H1 (cell line): Measurements from ENCODE around the gene SYNJ2. TPM values are rescaled to one million over a fixed set of nuclear protein-coding genes. Genes with fewer than 3 reads are reported as not detected.

Experiments used
- CTCF ChIA-PET: fragments of 300-600 bp; sonication (Branson Sonifier 250); formaldehyde crosslinking; loops from one replicate; lab custom pipeline; 2021; ENCODE audit not compliant: partially characterized antibody; lab: Charles Lee
- POLR2A ChIA-PET: fragments of 300-600 bp; sonication (Branson Sonifier 250); formaldehyde crosslinking; loops from one replicate; lab custom pipeline; 2021; ENCODE audit warnings: inconsistent platforms; ENCODE audit not compliant: partially characterized antibody; lab: Charles Lee
- DNase-seq, 2 experiments: peaks; one replicate each; pipeline versions ENCODE4 v3.0.0 to v3.0.0-alpha.2; 2010 to 2022; ENCODE audit warnings: low spot score in 2 of 2, low read depth in 1 of 2, mixed read lengths in 1 of 2
- FAIRE-seq: peaks from 2 replicates; lab custom pipeline; 2011; peaks lifted over from hg19 to GRCh38; lab: Jason Lieb, UNC
- H2AFZ ChIP-seq: 2 replicates; pipeline ENCODE4 v1.8.1; 2012; ENCODE audit warnings: low read length, inconsistent platforms
- H2AK5ac ChIP-seq: 2 replicates; pipeline ENCODE4 v1.6.1; 2013; ENCODE audit warnings: low read depth, low read length
- H2BK120ac ChIP-seq: replicated peaks from 2 replicates; pipeline ENCODE3; 2013; ENCODE audit warnings: low read depth, low read length, inconsistent platforms
- H2BK12ac ChIP-seq: 2 replicates; pipeline ENCODE4 v1.6.1; 2013; ENCODE audit warnings: low read depth, low read length
- H2BK15ac ChIP-seq: 2 replicates; pipeline ENCODE4 v1.6.1; 2013; ENCODE audit warnings: low read length
- H2BK20ac ChIP-seq: 2 replicates; pipeline ENCODE4 v1.6.1; 2013; ENCODE audit warnings: low read length
- H2BK5ac ChIP-seq: 2 replicates; pipeline ENCODE4 v1.6.1; 2013; ENCODE audit warnings: low read depth, low read length
- H3K14ac ChIP-seq: 2 replicates; pipeline ENCODE4 v1.6.1; 2013; ENCODE audit warnings: inconsistent platforms; ENCODE audit not compliant: insufficient read length
- H3K18ac ChIP-seq: 2 replicates; pipeline ENCODE4 v1.6.1; 2013; ENCODE audit warnings: low read length; ENCODE audit errors: extremely low read depth
- H3K23ac ChIP-seq: 2 replicates; pipeline ENCODE4 v1.6.1; 2013; ENCODE audit warnings: inconsistent platforms; ENCODE audit not compliant: insufficient read length
- H3K23me2 ChIP-seq: 2 replicates; pipeline ENCODE4 v1.6.1; 2013; ENCODE audit warnings: low read depth, low read length
- H3K27ac ChIP-seq: 2 replicates; pipeline ENCODE4 v1.6.1; 2011; ENCODE audit warnings: low read depth, low read length, inconsistent platforms
- H3K27me3 ChIP-seq, 4 experiments: replicated peaks in 1 of 4; 1 replicate in 1 of 4; 2 replicates in 3 of 4; pipeline versions ENCODE4 v1.6.1 to v1.8.1; 2011 to 2013; ENCODE audit warnings: low read length in 3 of 4, mild to moderate bottlenecking in 3 of 4, inconsistent platforms in 2 of 4, mixed read lengths in 2 of 4, moderate library complexity in 1 of 4; ENCODE audit not compliant: control insufficient read depth in 3 of 4, insufficient read depth in 3 of 4; ENCODE audit errors: extremely low read depth in 1 of 4
- H3K36me3 ChIP-seq, 4 experiments: 2 replicates each; pipeline versions ENCODE4 v1.6.1 to v1.8.1; 2011 to 2013; ENCODE audit warnings: mild to moderate bottlenecking in 4 of 4, low read length in 3 of 4, moderate library complexity in 2 of 4, control low read depth in 1 of 4, inconsistent platforms in 1 of 4; ENCODE audit not compliant: insufficient read depth in 4 of 4, control insufficient read depth in 2 of 4
- H3K4ac ChIP-seq: replicated peaks from 2 replicates; pipeline ENCODE3; 2013; ENCODE audit warnings: low read length, low read depth, mixed read lengths, inconsistent platforms; ENCODE audit not compliant: insufficient read length
- H3K4me1 ChIP-seq, 4 experiments: replicated peaks in 1 of 4; 1 replicate in 1 of 4; 2 replicates in 3 of 4; pipeline versions ENCODE4 v1.6.1 to v1.8.1; 2011 to 2013; ENCODE audit warnings: low read length in 3 of 4, inconsistent platforms in 2 of 4, mixed read lengths in 1 of 4; ENCODE audit not compliant: insufficient read depth in 4 of 4, control insufficient read depth in 3 of 4
- H3K4me2 ChIP-seq, 2 experiments: 2 replicates each; pipeline versions ENCODE4 v1.6.1 to v1.8.1; 2011 to 2013; ENCODE audit warnings: low read depth in 2 of 2, low read length in 2 of 2, control low read depth in 1 of 2, inconsistent platforms in 1 of 2, mild to moderate bottlenecking in 1 of 2; ENCODE audit not compliant: insufficient read depth in 1 of 2
- H3K4me3 ChIP-seq, 4 experiments: fragments of 200-600, 300-600 bp in 1 of 4; sonication (generic), shearing (Covaris generic), sonication (Bioruptor Twin) in 1 of 4; 2 replicates each; pipeline versions ENCODE4 v1.5.1 to v1.8.1; 2011 to 2016; ENCODE audit warnings: low read length in 4 of 4, low read depth in 3 of 4, control low read depth in 2 of 4, inconsistent platforms in 2 of 4, mild to moderate bottlenecking in 2 of 4, mixed read lengths in 1 of 4, moderate library complexity in 1 of 4; ENCODE audit not compliant: insufficient read depth in 2 of 4; ENCODE audit errors: extremely low read depth in 1 of 4
- H3K56ac ChIP-seq: replicated peaks from 2 replicates; pipeline ENCODE3; 2013; ENCODE audit warnings: low read depth, mild to moderate bottlenecking, mixed read lengths, low read length, inconsistent platforms; ENCODE audit not compliant: insufficient read length
- H3K79me1 ChIP-seq: 2 replicates; pipeline ENCODE4 v1.6.1; 2013; ENCODE audit warnings: low read depth, low read length, control low read depth
- H3K79me2 ChIP-seq, 2 experiments: 2 replicates each; pipeline versions ENCODE4 v1.6.1 to v1.8.1; 2012 to 2013; ENCODE audit warnings: low read length in 2 of 2, mild to moderate bottlenecking in 2 of 2, inconsistent platforms in 1 of 2; ENCODE audit not compliant: insufficient read depth in 2 of 2, control insufficient read depth in 1 of 2
- H3K9ac ChIP-seq, 4 experiments: replicated peaks in 1 of 4; 1 replicate in 1 of 4; 2 replicates in 3 of 4; pipeline versions ENCODE4 v1.6.1 to v1.8.1; 2011 to 2013; ENCODE audit warnings: low read depth in 3 of 4, low read length in 3 of 4, control low read depth in 2 of 4, mild to moderate bottlenecking in 2 of 4, moderate library complexity in 2 of 4, inconsistent platforms in 1 of 4; ENCODE audit errors: extremely low read depth in 1 of 4
- H3K9me3 ChIP-seq, 2 experiments: 2 replicates each; pipeline versions ENCODE4 v1.6.1 to v1.8.1; 2012 to 2013; ENCODE audit warnings: mild to moderate bottlenecking in 2 of 2, moderate library complexity in 2 of 2, control low read depth in 1 of 2, inconsistent platforms in 1 of 2, low read depth in 1 of 2, low read length in 1 of 2, mixed read lengths in 1 of 2; ENCODE audit not compliant: insufficient read depth in 2 of 2
- H4K20me1 ChIP-seq, 2 experiments: replicated peaks in 1 of 2; 2 replicates each; pipeline versions ENCODE3 to v1.8.1; 2011 to 2013; ENCODE audit warnings: inconsistent platforms in 2 of 2, low read length in 2 of 2, mild to moderate bottlenecking in 1 of 2; ENCODE audit not compliant: insufficient read depth in 2 of 2, control insufficient read depth in 1 of 2
- H4K5ac ChIP-seq: 2 replicates; pipeline ENCODE4 v1.6.1; 2013; ENCODE audit warnings: low read length, low read depth, mixed read lengths, inconsistent platforms; ENCODE audit not compliant: insufficient read length
- H4K8ac ChIP-seq: 2 replicates; pipeline ENCODE4 v1.8.0; 2013; ENCODE audit warnings: mild to moderate bottlenecking, moderate library complexity, low read length, inconsistent platforms; ENCODE audit not compliant: insufficient read depth; ENCODE audit errors: extremely low read depth
- H4K91ac ChIP-seq: replicated peaks from 2 replicates; pipeline ENCODE3; 2013; ENCODE audit warnings: low read length, mixed read lengths, inconsistent platforms; ENCODE audit not compliant: insufficient read length
- CEBPB ChIP-seq: IDR thresholded peaks from 2 replicates; pipeline ENCODE4 v1.6.1; 2012; ENCODE audit warnings: low read depth, low read length
- CHD2 ChIP-seq: IDR thresholded peaks from 2 replicates; pipeline ENCODE4 v1.6.1; 2012; ENCODE audit warnings: low read length, improper control_type of control experiment
- KDM4A ChIP-seq: IDR thresholded peaks from one replicate; pipeline ENCODE4 v1.7.1; 2012; ENCODE audit warnings: low read depth, mild to moderate bottlenecking, moderate library complexity, low read length, inconsistent platforms; ENCODE audit not compliant: severe bottlenecking
- WGBS, 2 experiments: shearing (Covaris generic) in 1 of 2; methylation state at CpG; one replicate each; pipeline versions ENCODE4 v1.1.6 to v1.1.7; 2013 to 2015; ENCODE audit warnings: low lambda C conversion rate in 2 of 2, mixed read lengths in 2 of 2, inconsistent platforms in 1 of 2, low coverage in 1 of 2, missing lambda C conversion rate in 1 of 2; ENCODE audit not compliant: insufficient replicate concordance in 2 of 2, insufficient coverage in 1 of 2, insufficient read length in 1 of 2; ENCODE audit errors: extremely low coverage in 1 of 2, missing lambda C conversion rate in 1 of 2; 5-methylcytosine and 5-hydroxymethylcytosine counted together
- polyA plus RNA-seq, 7 experiments: library from polyadenylated mRNA; depleted of rRNA in 3 of 7; stranded (reverse) in 5 of 7; unstranded in 2 of 7; fragments of >200 nt in 5 of 7; fragments of 200-250 nt in 2 of 7; gene quantifications; 1 replicate in 5 of 7; 2 replicates in 1 of 7; 4 replicates in 1 of 7; pipeline versions ENCODE4 v1.2.1 to v1.2.3, GENCODE V29; 2011 to 2013; ENCODE audit warnings: missing spikeins in 2 of 7, mixed read lengths in 2 of 7
- total RNA-seq: library from RNA; stranded (reverse); fragmentation: NEBNext Ultra II Directional; extraction: Animal tissue kit (Norgen Biotek cat#: 25700); gene quantifications from 2 replicates; pipeline ENCODE4 v1.2.1, GENCODE V29; 2021

Gene SYNJ2
- total and polyA plus RNA-seq, 2 of the 8 experiments (the other 6 are each of a cell fraction or from before 2014, with no cell fraction given): 3.7 to 13.9 TPM

- Histone ChIP-seq H3K27me3 (no peaks in the 10 kb centered on the region), H3K23me2 (peaks cover under 1% of the 10 kb centered on the region; the same call in 1 of the 2 replicates), H2AK5ac (no peak overlapping the region), H3K79me1 (no peaks in the 10 kb centered on the region), H3K56ac (no peak overlapping the region), H3K9me3 (no peaks in the 10 kb centered on the region), H3K14ac (no peak overlapping the region), H3K79me2 (no peaks in the 10 kb centered on the region), H4K8ac (no peak overlapping the region), H3K27ac (no peak overlapping the region; the same call in 1 of the 2 replicates), H2AFZ (no peak overlapping the region), H3K9ac (no peak overlapping the region; a peak in 1 of 7 replicates), H3K4me3 (no peak overlapping the region), H3K23ac (no peak overlapping the region), H2BK12ac (no peak overlapping the region), H3K4me2 (no peak overlapping the region), H4K20me1 (no peaks in the 10 kb centered on the region), H2BK20ac (no peak overlapping the region), H4K91ac (no peak overlapping the region), H2BK15ac (no peak overlapping the region), H3K4ac (no peak overlapping the region), H2BK5ac (no peak overlapping the region), H4K5ac (no peak overlapping the region), H3K18ac (no peak overlapping the region), H2BK120ac (no peak overlapping the region), H3K4me1 (peaks cover 0 to 5% (median 0%) of the 10 kb centered on the region in 4 experiments; a peak in 1 of 7 replicates), H3K36me3 (no peaks in the 10 kb centered on the region)
- DNase-seq (no peak), FAIRE-seq (no peak)
- WGBS, 2 experiments: 83% methylated on average over 13 of the region's 13 CpGs; no CpG with 5 or more reads in 1 of the 2 experiments
- CTCF ChIA-PET: interaction anchor here (2.0 to 6.4 kb wide), 2 partner anchors 10 to 14 kb away, joined by 7 to 54 read pairs; no protein-coding TSS in a partner anchor
- POLR2A ChIA-PET: interaction anchor here (0.7 to 2.9 kb wide), 2 partner anchors 11 to 531 kb away, joined by 3 to 6 read pairs; no protein-coding TSS in a partner anchor
- TF ChIP-seq CEBPB (no peak), CHD2 (no peak), KDM4A (no peak)
These were observed 77.4 kb downstream of the SYNJ2 start for GRCh38 chr6:158059108-158059507.
